Measurements from ENCODE around the gene TXNDC5. TPM values are rescaled to one million over a fixed set of nuclear protein-coding genes. Genes with fewer than 3 reads are reported as not detected.

TXNDC5 gene
- total RNA-seq, 1 donor from 2014 or later, result 193 TPM

DNA sequence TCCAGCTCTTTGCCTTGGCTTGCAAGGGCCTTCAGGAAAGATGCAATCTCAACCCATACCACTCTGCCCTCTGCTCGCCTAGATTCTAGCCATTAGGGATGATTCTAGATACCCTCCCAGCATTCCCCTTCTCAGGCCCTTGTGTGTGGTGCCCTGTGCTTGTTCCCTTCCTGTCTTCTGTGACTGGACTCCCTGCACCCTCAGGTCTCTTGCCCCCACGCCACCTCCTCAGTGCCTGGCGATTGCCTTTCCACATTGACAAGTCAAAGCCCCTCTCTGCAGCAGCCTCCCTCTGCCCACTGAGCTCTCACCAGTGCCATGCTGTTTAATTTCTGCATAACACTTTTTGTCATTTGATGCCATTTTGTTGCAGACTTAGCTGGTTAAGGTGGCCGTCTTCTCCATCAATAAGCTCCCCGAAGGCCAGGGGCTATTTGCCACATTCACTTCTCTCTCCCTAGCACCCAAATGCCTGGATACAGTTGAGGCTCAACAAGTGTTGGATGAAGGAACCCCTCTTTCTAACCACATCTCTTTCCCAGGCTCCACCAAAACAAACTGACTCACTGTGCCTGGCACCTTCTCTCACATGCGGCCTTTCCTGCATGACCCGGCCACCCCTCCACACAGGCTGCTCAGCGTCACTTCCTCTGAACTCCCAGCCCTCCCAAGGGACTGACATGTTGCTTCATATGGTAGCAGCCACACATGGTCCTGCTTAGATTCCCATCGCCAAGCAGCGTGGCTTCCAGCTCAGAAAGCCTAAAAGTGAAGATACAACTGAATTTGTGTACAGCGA is 4.6 kb upstream of the TXNDC5 start:
- H3K4me3 ChIP-seq (ENCODE audit: insufficient read depth, low read depth, low read length), result no peak overlapping the region
- no peaks in the 10 kb centered on the region for H3K9me3 Mint-ChIP-seq (ENCODE audit: unreplicated experiment)
- H3K4me3 Mint-ChIP-seq (ENCODE audit: unreplicated experiment), result no peak overlapping the region
- H3K27me3 ChIP-seq (ENCODE audit: insufficient read depth, low read length), result peaks cover 16% of the 10 kb centered on the region
- H4K20me1 ChIP-seq (ENCODE audit: insufficient read depth, low read length), result no peaks in the 10 kb centered on the region
- peaks cover 9% of the 10 kb centered on the region for H3K27me3 Mint-ChIP-seq (ENCODE audit: low read depth, unreplicated experiment)
- H2AFZ ChIP-seq (ENCODE audit: low read depth, low read length), result peak overlapping the region; percentile 22
- peak; percentile 14 for DNase-seq (ENCODE audit: low read depth)
- no peak for FAIRE-seq
- H3K9me3 ChIP-seq (ENCODE audit: insufficient read depth, low read depth, low read length), result no peaks in the 10 kb centered on the region
- no peak overlapping the region for H3K4me2 ChIP-seq (ENCODE audit: low read length)
- H3K36me3 Mint-ChIP-seq (ENCODE audit: low read depth, unreplicated experiment), result no peaks in the 10 kb centered on the region
- no peaks in the 10 kb centered on the region for H3K4me1 Mint-ChIP-seq (ENCODE audit: low read depth, unreplicated experiment)
- no peaks in the 10 kb centered on the region for H3K79me2 ChIP-seq (ENCODE audit: insufficient read depth, low read length)
- peaks cover 16% of the 10 kb centered on the region for H3K4me1 ChIP-seq (ENCODE audit: insufficient read depth, low read length)
- no peak overlapping the region for H3K27ac ChIP-seq (ENCODE audit: low read depth, low read length)
- TF ChIP-seq EZH2 (IDR thresholded peaks at IDR 0.05; ENCODE audit: insufficient read depth, low read length), result no peak
- TF ChIP-seq, protein P1, sequence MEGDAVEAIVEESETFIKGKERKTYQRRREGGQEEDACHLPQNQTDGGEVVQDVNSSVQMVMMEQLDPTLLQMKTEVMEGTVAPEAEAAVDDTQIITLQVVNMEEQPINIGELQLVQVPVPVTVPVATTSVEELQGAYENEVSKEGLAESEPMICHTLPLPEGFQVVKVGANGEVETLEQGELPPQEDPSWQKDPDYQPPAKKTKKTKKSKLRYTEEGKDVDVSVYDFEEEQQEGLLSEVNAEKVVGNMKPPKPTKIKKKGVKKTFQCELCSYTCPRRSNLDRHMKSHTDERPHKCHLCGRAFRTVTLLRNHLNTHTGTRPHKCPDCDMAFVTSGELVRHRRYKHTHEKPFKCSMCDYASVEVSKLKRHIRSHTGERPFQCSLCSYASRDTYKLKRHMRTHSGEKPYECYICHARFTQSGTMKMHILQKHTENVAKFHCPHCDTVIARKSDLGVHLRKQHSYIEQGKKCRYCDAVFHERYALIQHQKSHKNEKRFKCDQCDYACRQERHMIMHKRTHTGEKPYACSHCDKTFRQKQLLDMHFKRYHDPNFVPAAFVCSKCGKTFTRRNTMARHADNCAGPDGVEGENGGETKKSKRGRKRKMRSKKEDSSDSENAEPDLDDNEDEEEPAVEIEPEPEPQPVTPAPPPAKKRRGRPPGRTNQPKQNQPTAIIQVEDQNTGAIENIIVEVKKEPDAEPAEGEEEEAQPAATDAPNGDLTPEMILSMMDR (IDR thresholded peaks at IDR 0.05; ENCODE audit: insufficient read depth, low read depth, low read length), result no peak
- no peak overlapping the region for H3K27ac Mint-ChIP-seq (ENCODE audit: unreplicated experiment)
- no peak overlapping the region for H3K9ac ChIP-seq (ENCODE audit: low read length)
- H3K36me3 ChIP-seq (ENCODE audit: insufficient read depth, low read length), result no peaks in the 10 kb centered on the region

DNA sequence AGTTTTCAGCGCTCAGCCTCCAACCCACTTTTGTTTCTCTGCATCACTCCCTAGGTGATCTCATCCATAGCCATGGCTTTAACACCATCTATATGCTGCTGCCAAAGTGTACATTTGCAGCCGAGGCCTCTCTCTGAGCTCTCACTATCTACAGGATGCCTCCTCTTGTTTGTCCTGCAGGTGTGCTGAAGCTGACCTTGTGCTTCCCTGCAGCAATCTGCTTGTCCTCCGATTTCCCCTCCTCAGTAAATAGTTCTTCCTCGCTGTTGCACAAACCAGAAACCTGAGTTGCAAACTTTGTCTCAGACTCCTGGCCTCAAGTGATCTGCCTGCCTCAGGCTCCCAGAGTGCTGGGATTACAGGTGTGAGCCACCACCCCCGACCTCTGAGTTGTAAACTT is 3.7 kb upstream of the TXNDC5 start:
- no peaks in the 10 kb centered on the region for H3K36me3 ChIP-seq (ENCODE audit: insufficient read depth, low read length)
- no peak overlapping the region for H3K27ac ChIP-seq (ENCODE audit: low read depth, low read length)
- DNase-seq (ENCODE audit: low read depth), result no peak
- no peak overlapping the region for H3K4me3 Mint-ChIP-seq (ENCODE audit: unreplicated experiment)
- H3K4me3 ChIP-seq (ENCODE audit: insufficient read depth, low read depth, low read length), result no peak overlapping the region
- H4K20me1 ChIP-seq (ENCODE audit: insufficient read depth, low read length), result peaks cover 4% of the 10 kb centered on the region
- H3K79me2 ChIP-seq (ENCODE audit: insufficient read depth, low read length), result peaks cover 7% of the 10 kb centered on the region
- FAIRE-seq, result no peak
- H2AFZ ChIP-seq (ENCODE audit: low read depth, low read length), result no peak overlapping the region
- no peaks in the 10 kb centered on the region for H3K9me3 Mint-ChIP-seq (ENCODE audit: unreplicated experiment)
- H3K36me3 Mint-ChIP-seq (ENCODE audit: low read depth, unreplicated experiment), result no peaks in the 10 kb centered on the region
- peaks cover 12% of the 10 kb centered on the region for H3K4me1 ChIP-seq (ENCODE audit: insufficient read depth, low read length)
- peaks cover 16% of the 10 kb centered on the region for H3K27me3 ChIP-seq (ENCODE audit: insufficient read depth, low read length)
- H3K27ac Mint-ChIP-seq (ENCODE audit: unreplicated experiment), result no peak overlapping the region
- no peaks in the 10 kb centered on the region for H3K4me1 Mint-ChIP-seq (ENCODE audit: low read depth, unreplicated experiment)
- H3K9me3 ChIP-seq (ENCODE audit: insufficient read depth, low read depth, low read length), result no peaks in the 10 kb centered on the region
- H3K27me3 Mint-ChIP-seq (ENCODE audit: low read depth, unreplicated experiment), result peaks cover 9% of the 10 kb centered on the region
- H3K4me2 ChIP-seq (ENCODE audit: low read length), result no peak overlapping the region
- no peak overlapping the region for H3K9ac ChIP-seq (ENCODE audit: low read length)
- no peak for TF ChIP-seq EZH2 (IDR thresholded peaks at IDR 0.05; ENCODE audit: insufficient read depth, low read length)

DNA sequence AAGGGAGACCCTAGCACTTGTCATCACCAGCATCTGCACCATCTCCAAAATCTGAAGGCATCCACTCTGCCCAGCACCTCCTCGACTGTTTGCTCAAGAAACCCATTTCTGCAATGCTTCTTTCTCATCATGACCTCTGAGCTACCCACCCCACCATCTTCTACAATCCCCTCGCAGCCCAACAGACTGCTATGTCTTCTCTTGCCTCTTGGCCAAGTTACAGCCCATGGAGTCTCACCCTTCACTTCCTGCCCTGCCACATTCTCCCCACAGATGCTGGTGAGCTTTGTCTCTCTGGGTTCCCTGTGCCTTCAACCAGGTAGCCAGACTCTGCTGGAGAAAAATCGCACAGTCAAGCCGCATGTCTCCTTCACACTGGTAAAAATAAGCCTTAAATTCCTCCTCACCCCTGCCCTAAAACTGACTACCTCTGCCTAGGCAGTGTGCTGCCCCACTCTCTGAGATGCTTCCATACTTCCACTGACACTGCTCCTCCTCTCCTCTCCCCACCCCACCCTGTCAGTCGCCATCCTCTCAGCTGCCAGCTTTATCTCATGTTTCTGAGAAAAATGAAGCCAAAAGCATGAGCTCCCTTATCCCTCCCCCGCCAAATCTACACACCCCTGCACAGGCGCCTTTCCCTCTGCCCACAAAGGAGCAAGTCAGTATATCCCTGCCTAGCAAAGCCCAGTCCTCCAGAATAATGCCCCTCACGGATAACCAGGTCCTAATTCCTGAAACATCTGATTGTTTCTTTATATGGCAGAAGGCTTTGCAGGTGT is 2.3 kb upstream of the TXNDC5 start:
- DNase-seq (ENCODE audit: low read depth), result no peak
- Histone ChIP-seq H3K4me1 (ENCODE audit: insufficient read depth, low read length) (peaks cover 12% of the 10 kb centered on the region), H3K4me3 (ENCODE audit: insufficient read depth, low read depth, low read length) (no peak overlapping the region), H3K9ac (ENCODE audit: low read length) (no peak overlapping the region), H3K9me3 (ENCODE audit: insufficient read depth, low read depth, low read length) (no peaks in the 10 kb centered on the region), H4K20me1 (ENCODE audit: insufficient read depth, low read length) (peaks cover 17% of the 10 kb centered on the region), H3K36me3 (ENCODE audit: insufficient read depth, low read length) (no peaks in the 10 kb centered on the region), H3K79me2 (ENCODE audit: insufficient read depth, low read length) (peaks cover 21% of the 10 kb centered on the region), H2AFZ (ENCODE audit: low read depth, low read length) (no peak overlapping the region), H3K27ac (ENCODE audit: low read depth, low read length) (no peak overlapping the region), H3K4me2 (ENCODE audit: low read length) (no peak overlapping the region), H3K27me3 (ENCODE audit: insufficient read depth, low read length) (peaks cover 16% of the 10 kb centered on the region)
- TF ChIP-seq, protein P1 (IDR thresholded peaks at IDR 0.05; ENCODE audit: insufficient read depth, low read depth, low read length), result no peak
- no peak for TF ChIP-seq EZH2 (IDR thresholded peaks at IDR 0.05; ENCODE audit: insufficient read depth, low read length)
- H3K9me3 Mint-ChIP-seq (ENCODE audit: unreplicated experiment), result no peaks in the 10 kb centered on the region
- no peak overlapping the region for H3K4me3 Mint-ChIP-seq (ENCODE audit: unreplicated experiment)
- peaks cover 7% of the 10 kb centered on the region for H3K27me3 Mint-ChIP-seq (ENCODE audit: low read depth, unreplicated experiment)
- peaks cover 4% of the 10 kb centered on the region for H3K4me1 Mint-ChIP-seq (ENCODE audit: low read depth, unreplicated experiment)
- no peak for FAIRE-seq
- H3K36me3 Mint-ChIP-seq (ENCODE audit: low read depth, unreplicated experiment), result no peaks in the 10 kb centered on the region
- H3K27ac Mint-ChIP-seq (ENCODE audit: unreplicated experiment), result no peak overlapping the region
